Measurements from ENCODE around the gene FZD7. TPM values are rescaled to one million over a fixed set of nuclear protein-coding genes. Genes with fewer than 3 reads are reported as not detected.

The FZD7 gene
- total and polyA plus RNA-seq, 10 of the 15 experiments (the other 5 are each of a cell fraction or from before 2014, with no cell fraction given): 0.24 to 2.4 (median 0.75) TPM

DNA sequence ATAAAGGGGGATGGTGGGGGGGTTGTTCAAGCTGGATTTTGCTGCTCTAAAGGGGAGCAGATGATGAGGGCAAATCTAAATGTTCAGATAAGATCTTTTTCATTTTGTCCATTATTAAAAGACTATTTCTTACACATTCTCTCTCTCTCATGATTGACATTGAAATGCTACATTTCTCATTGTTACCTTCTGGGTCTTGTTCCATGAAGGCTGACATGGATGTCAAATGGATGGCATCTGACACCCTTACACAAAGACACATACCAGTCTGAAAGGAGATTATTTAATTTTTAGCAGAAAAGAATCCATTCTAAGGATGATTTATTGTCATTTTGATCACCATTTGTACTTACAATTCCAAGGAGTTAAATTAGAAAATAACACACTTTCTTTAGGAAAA is 11.1 kb downstream of the FZD7 start (continued):
- TF ChIP-seq CUX1 (IDR thresholded peaks at IDR 0.05; ENCODE audit: insufficient replicate concordance, low read depth, low read length): no peak

DNA sequence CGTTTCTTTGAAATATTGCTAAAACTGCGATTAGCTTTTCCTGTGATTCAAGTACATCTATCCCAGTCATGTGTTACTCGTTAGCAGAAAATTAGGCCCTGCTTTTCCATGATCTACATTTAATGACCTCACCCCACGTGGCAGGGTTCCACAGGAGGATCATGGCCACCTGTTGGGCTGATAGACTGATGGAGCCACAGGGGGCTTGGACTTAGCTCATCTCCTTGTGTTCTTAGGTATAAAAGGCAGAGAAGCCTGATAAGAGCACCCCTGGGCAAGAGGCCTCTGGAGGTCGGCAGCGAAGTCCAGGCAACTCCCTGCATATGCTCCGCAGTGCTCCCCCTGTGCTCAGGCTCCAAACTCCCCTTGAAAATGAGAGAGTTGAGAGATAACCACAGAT is 12.9 kb downstream of the FZD7 start:
- no TSS peak for BruUV-seq (replicated peaks)
- SMC1A ChIA-PET (ENCODE audit: uncharacterized antibody, unreplicated experiment): interaction anchor here (0.6 kb wide), 1 partner anchor 152 kb away, joined by 3 read pairs; no protein-coding TSS in a partner anchor
- in situ Hi-C loops (cut with MboI): no loop called here
- Histone ChIP-seq H3K9me3 (replicated peaks; ENCODE audit: control insufficient read depth, insufficient read depth, low read length) (no peaks in the 10 kb centered on the region; the same call in 2 of the 3 replicates), H3K27ac (ENCODE audit: control insufficient read depth, insufficient read depth) (no peak overlapping the region), H3K27me3 (replicated peaks in 1 of 2; ENCODE audit: control insufficient read depth in 2 of 2, insufficient read depth in 2 of 2, low read length in 1 of 2) (0 out of 4 replicates have a peak, but pooled peaks cover 0 to 2% of the 10 kb centered on the region in 2 experiments), H3K9ac (ENCODE audit: control insufficient read depth, insufficient read depth, low read length) (no peak overlapping the region), H3K4me2 (ENCODE audit: control insufficient read depth, insufficient read depth) (no peak overlapping the region), H3K79me2 (ENCODE audit: control insufficient read depth, insufficient read depth, low read length) (no peaks in the 10 kb centered on the region), H4K20me1 (ENCODE audit: control insufficient read depth, insufficient read depth) (no peaks in the 10 kb centered on the region), H2AFZ (ENCODE audit: control insufficient read depth, low read depth, low read length) (no peak overlapping the region), H3K36me3 (ENCODE audit: control insufficient read depth in 2 of 2, insufficient read depth in 2 of 2, low read length in 1 of 2) (no peaks in the 10 kb centered on the region), H3K4me1 (ENCODE audit: control insufficient read depth, insufficient read depth, low read length) (peaks cover 7% of the 10 kb centered on the region; the same call in 1 of the 2 replicates), H3K4me3 (no peak overlapping the region)
- ATAC-seq: no peak
- WGBS (ENCODE audit: insufficient coverage, insufficient replicate concordance, low lambda C conversion rate, missing lambda C conversion rate): 14% methylated on average over 7 of the region's 7 CpGs
- POLR2A ChIA-PET: no interaction called here
- CTCF ChIA-PET: no interaction called here
- RAD21 ChIA-PET (ENCODE audit: unreplicated experiment): no interaction called here
- no peak for DNase-seq (ENCODE audit: low read depth, low spot score)
- intact Hi-C loops (cut with micrococcal nuclease; ENCODE audit: unreplicated experiment): no loop called here
- TF ChIP-seq EP300 (IDR thresholded peaks at IDR 0.05; ENCODE audit: borderline replicate concordance in 1 of 2, control insufficient read depth in 1 of 2, low read depth in 2 of 2, low read length in 2 of 2) (no peak), SREBF2 (IDR thresholded peaks at IDR 0.05; ENCODE audit: low read length) (no peak), GABPA (IDR thresholded peaks at IDR 0.05; ENCODE audit: low read depth) (no peak), NRF1 (conservative IDR thresholded peaks at IDR 0.05; ENCODE audit: low read depth, low read length) (no peak), RAD21 (IDR thresholded peaks at IDR 0.05; ENCODE audit: insufficient read depth, low read depth, low read length) (no peak)
- TF ChIP-seq, protein P1, sequence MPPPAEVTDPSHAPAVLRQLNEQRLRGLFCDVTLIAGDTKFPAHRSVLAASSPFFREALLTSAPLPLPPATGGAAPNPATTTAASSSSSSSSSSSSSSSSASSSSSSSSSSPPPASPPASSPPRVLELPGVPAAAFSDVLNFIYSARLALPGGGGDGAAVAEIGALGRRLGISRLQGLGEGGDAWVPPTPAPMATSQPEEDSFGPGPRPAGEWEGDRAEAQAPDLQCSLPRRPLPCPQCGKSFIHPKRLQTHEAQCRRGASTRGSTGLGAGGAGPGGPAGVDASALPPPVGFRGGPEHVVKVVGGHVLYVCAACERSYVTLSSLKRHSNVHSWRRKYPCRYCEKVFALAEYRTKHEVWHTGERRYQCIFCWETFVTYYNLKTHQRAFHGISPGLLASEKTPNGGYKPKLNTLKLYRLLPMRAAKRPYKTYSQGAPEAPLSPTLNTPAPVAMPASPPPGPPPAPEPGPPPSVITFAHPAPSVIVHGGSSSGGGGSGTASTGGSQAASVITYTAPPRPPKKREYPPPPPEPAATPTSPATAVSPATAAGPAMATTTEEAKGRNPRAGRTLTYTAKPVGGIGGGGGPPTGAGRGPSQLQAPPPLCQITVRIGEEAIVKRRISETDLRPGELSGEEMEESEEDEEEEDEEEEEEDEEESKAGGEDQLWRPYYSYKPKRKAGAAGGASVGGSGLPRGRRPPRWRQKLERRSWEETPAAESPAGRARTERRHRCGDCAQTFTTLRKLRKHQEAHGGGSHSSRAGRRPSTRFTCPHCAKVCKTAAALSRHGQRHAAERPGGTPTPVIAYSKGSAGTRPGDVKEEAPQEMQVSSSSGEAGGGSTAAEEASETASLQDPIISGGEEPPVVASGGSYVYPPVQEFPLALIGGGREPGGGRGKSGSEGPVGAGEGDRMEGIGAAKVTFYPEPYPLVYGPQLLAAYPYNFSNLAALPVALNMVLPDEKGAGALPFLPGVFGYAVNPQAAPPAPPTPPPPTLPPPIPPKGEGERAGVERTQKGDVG (CRISPR knock-in tag; IDR thresholded peaks at IDR 0.05): no peak
- FAIRE-seq: no peak

All from GM12878 (cell line).